Fibroblast of skin of back (primary cell): Measurements from ENCODE around the gene PVALEF.

ENCODE experiments used
- DNase-seq: peaks from one replicate; pipeline ENCODE4 v3.0.0-alpha.2; 2013

Gene PVALEF

GRCh38 chr17:81197831-81198490, 32.7 kb downstream of the PVALEF start:
- DNase-seq: no peak

- DNase-seq: no peak
These were observed 33.6 kb downstream of the PVALEF start for GRCh38 chr17:81198826-81199481.

GRCh38 chr17:81199482-81199830, 34.1 kb downstream of the PVALEF start:
- DNase-seq: no peak

GRCh38 chr17:81200201-81200600, 34.9 kb downstream of the PVALEF start:
- no peak for DNase-seq

- peak; percentile 63 for DNase-seq
These were observed 35.6 kb downstream of the PVALEF start for GRCh38 chr17:81200695-81201580.

- no peak for DNase-seq
These were observed 37.0 kb downstream of the PVALEF start for GRCh38 chr17:81202318-81202717.

- DNase-seq: no peak
These were observed 37.8 kb downstream of the PVALEF start for GRCh38 chr17:81203136-81203535.

- DNase-seq: no peak
These were observed 39.3 kb downstream of the PVALEF start for GRCh38 chr17:81204578-81204977.

- peak; percentile 25 for DNase-seq
These were observed 40.9 kb downstream of the PVALEF start for GRCh38 chr17:81206166-81206565.

- DNase-seq: no peak
These were observed 41.4 kb downstream of the PVALEF start for GRCh38 chr17:81206657-81207056.

GRCh38 chr17:81207610-81208581, 42.6 kb downstream of the PVALEF start:
- no peak for DNase-seq

GRCh38 chr17:81208651-81209050, 43.3 kb downstream of the PVALEF start:
- no peak for DNase-seq

- no peak for DNase-seq
These were observed 43.8 kb downstream of the PVALEF start for GRCh38 chr17:81209141-81209540.

- DNase-seq: no peak
These were observed 45.2 kb downstream of the PVALEF start for GRCh38 chr17:81210466-81210865.

GRCh38 chr17:81210868-81211267, 45.6 kb downstream of the PVALEF start:
- DNase-seq: no peak

GRCh38 chr17:81212365-81212764, 47.1 kb downstream of the PVALEF start:
- DNase-seq: no peak

GRCh38 chr17:81213978-81214377, 48.7 kb downstream of the PVALEF start:
- DNase-seq: no peak

- no peak for DNase-seq
These were observed 52.2 kb downstream of the PVALEF start for GRCh38 chr17:81217491-81217890.

GRCh38 chr17:81218459-81218858, 53.2 kb downstream of the PVALEF start:
- DNase-seq: no peak

GRCh38 chr17:81218991-81219390, 53.7 kb downstream of the PVALEF start:
- no peak for DNase-seq

- no peak for DNase-seq
These were observed 54.3 kb downstream of the PVALEF start for GRCh38 chr17:81219476-81220180.

- DNase-seq: no peak
These were observed 56.1 kb downstream of the PVALEF start for GRCh38 chr17:81221371-81221841.
